ENCODE data around the gene ARPC2. TPM values are rescaled to one million over a fixed set of nuclear protein-coding genes. Genes with fewer than 3 reads are reported as not detected.

Gene ARPC2
- total RNA-seq, 4 donors from 2014 or later: 278 to 384 (median 348) TPM

DNA sequence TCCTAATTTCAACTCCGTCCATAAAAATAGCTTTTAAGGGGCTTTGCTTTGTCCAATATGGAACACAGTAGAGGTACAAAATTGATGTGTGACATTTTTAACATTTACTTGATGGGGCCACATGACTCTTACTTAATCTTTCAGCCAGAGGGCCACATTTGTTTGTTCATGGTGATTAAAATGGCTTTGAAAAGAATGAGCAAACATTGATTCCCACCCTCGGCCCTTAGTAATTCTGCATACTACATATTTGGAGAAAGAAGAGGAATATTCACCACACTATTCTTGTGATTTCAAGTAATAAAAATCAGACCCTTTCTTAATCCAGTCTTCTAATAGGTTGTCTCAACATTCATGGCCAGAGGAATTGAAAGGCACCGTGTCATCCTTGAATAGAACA lies 17.5 kb downstream of the ARPC2 start:
- TF ChIP-seq, protein P1, sequence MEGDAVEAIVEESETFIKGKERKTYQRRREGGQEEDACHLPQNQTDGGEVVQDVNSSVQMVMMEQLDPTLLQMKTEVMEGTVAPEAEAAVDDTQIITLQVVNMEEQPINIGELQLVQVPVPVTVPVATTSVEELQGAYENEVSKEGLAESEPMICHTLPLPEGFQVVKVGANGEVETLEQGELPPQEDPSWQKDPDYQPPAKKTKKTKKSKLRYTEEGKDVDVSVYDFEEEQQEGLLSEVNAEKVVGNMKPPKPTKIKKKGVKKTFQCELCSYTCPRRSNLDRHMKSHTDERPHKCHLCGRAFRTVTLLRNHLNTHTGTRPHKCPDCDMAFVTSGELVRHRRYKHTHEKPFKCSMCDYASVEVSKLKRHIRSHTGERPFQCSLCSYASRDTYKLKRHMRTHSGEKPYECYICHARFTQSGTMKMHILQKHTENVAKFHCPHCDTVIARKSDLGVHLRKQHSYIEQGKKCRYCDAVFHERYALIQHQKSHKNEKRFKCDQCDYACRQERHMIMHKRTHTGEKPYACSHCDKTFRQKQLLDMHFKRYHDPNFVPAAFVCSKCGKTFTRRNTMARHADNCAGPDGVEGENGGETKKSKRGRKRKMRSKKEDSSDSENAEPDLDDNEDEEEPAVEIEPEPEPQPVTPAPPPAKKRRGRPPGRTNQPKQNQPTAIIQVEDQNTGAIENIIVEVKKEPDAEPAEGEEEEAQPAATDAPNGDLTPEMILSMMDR (IDR thresholded peaks at IDR 0.05): no peak
- DNase-seq (ENCODE audit: low spot score): no peak
- no peak for ATAC-seq (ENCODE audit: low FRiP score)

DNA sequence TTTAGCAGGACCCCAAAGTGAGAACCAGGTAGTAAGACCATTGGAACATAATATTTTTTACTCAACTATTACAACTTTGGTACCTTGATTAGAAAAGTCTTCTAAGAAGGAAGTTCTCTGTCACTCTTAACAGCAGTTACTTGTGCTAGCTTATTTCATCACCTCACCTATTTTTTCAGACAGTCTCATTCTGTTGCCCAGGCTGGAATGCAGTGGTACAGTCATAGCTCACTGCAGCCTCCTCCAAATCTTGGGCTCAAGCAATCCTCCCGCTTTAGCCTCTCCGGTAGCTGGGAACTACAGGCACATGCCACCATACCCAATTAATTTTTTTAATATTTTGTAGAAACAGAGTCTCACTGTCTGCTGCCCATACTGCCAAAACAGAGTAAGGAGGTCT lies 18.0 kb downstream of the ARPC2 start:
- TF ChIP-seq, protein P1 (IDR thresholded peaks at IDR 0.05): no peak
- no peak for DNase-seq (ENCODE audit: low spot score)
- no peak for ATAC-seq (ENCODE audit: low FRiP score)

DNA sequence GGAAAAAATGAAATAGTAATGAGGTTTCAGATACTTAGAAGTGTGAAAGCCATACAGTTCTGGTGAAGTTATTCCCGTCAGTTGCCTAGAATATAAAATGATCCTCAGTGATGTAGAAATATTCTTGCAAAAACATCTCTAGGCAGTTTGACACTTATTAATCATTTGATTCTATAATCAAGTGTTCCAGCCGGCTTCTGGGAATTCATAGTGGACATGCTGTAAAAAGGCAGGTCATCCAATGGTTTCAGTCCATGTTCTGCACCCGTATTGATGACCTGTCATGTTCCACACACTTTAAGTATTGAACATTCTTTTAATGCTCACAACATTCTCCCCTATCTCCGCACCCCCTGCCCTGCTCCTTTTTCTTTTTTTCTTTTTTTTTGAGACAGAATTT lies 19.8 kb downstream of the ARPC2 start:
- TF ChIP-seq, protein P1 (IDR thresholded peaks at IDR 0.05): no peak
- DNase-seq (ENCODE audit: low spot score) (no peak), ATAC-seq (ENCODE audit: low FRiP score) (no peak)

DNA sequence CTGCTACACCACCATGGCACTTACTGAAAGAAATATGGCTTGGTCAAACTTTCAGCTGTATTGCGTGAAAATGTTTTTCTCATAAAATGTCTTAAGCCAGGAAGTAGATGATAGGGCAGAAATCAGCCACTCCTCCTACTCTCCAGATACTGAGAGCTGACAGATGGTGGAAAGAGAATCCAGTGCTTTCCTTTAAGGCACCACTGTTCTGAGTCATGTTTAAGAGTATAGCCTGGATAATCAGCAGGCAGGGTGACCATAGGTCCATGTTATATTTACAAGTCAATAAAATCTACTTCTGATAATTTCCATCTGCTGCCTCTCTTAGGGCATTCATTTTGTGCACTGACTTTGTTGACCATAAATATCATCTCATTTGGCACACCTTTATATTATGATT lies 21.9 kb downstream of the ARPC2 start:
- TF ChIP-seq, protein P1 (IDR thresholded peaks at IDR 0.05): no peak
- DNase-seq (ENCODE audit: low spot score): no peak
- no peak for ATAC-seq (ENCODE audit: low FRiP score)

DNA sequence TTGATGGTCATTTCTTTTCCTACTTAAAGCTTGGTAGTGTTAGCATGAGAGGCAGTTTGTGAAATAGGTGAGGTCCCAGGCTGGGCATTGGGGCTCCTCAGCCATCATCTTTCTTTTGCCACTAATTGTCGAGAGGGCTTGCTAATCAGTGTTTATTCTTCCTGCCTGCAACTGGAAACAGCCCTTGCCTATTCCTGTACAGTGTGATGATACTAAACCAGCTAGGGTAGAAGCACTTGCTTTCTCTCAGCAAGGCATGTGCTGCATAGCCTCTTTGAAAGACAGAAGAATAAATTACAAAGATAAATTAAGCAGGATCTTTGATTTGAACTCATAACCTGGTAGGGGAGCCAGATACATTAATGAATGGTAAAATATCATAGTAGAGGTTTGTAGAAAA lies 27.2 kb downstream of the ARPC2 start:
- TF ChIP-seq, protein P1 (IDR thresholded peaks at IDR 0.05): no peak
- no peak for ATAC-seq (ENCODE audit: low FRiP score)
- DNase-seq (ENCODE audit: low spot score): no peak

DNA sequence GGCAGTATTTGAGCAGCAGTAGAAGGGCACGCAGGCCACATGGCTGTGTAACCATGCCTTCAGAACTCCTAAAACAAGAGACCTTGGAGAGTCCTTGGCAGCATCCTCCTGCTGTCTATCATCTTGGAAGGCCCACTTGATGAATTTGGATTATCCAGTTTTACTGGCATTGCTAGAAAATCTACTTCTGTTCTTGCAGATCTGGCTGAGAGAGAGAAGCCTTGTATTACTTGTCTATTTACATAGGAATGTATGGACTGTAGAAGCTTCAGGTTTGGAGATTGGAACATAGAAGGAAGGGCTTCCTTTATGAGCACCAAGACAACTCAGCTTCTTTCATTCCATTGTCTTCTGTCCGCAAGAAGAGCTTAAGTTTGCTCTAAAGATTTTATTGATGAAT lies 27.7 kb downstream of the ARPC2 start:
- ATAC-seq (ENCODE audit: low FRiP score) (no peak), DNase-seq (ENCODE audit: low spot score) (no peak)
- TF ChIP-seq, protein P1 (IDR thresholded peaks at IDR 0.05): no peak

DNA sequence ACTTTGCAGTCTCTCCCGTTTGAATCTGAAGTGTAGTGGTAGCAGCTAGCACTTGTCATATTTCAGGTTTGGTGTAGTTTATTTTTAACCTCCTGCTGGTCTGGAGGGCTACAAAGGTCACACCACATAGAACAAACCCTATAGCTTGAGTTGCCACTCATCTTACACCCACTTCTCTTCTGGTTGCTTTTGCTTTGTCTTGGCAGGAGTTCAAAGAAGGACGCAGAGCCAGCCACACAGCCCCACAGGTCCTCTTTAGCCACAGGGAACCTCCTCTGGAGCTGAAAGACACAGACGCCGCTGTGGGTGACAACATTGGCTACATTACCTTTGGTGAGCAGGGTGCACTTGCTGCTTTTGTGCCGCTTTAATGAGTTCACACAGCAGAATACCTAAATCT lies 28.2 kb downstream of the ARPC2 start:
- ATAC-seq (ENCODE audit: low FRiP score) (no peak), DNase-seq (ENCODE audit: low spot score) (no peak)
- TF ChIP-seq, protein P1 (IDR thresholded peaks at IDR 0.05): no peak

Data from omental fat pad (tissue), 4 donors.